T47D (cell line): Measurements from ENCODE around the gene HYAL4.
"Not testable (repeated sequence)": the region's sequence is repeated elsewhere in the genome, so short reads cannot be mapped to it uniquely, and the experiment has no call there.

Experiments
- DNase-seq, 2 experiments: peaks; one replicate each; pipeline versions ENCODE4 v3.0.0 to v3.0.0-alpha.2; 2011 to 2012; ENCODE audit warnings: low read depth in 1 of 2, low spot score in 1 of 2
- JUND ChIP-seq: IDR thresholded peaks from 2 replicates; pipeline ENCODE4 v1.6.1; 2012; ENCODE audit warnings: low read depth
- in situ Hi-C: cut with HindIII; loops from 2 replicates; pipeline ENCODE4 v1.10.0; 2016; ENCODE audit warnings: low sequenced_read_pairs, low pct_unique_long_range_greater_than_20kb

Gene HYAL4

GRCh38 chr7:123821320-123821719 is 23.6 kb upstream of the HYAL4 start:
- no peak for TF ChIP-seq JUND
- DNase-seq: no peak
- in situ Hi-C loops: no loop called here

- no peak for DNase-seq
- no peak for TF ChIP-seq JUND
- in situ Hi-C loops: no loop called here
Observed at GRCh38 chr7:123823898-123824753, 20.8 kb upstream of the HYAL4 start.

- TF ChIP-seq JUND: no peak
- peak; percentile 7 to 85 for DNase-seq
- in situ Hi-C loops: no loop called here
Observed at GRCh38 chr7:123824754-123825067, 20.3 kb upstream of the HYAL4 start.

- no peak for DNase-seq
- in situ Hi-C loops: no loop called here
- no peak for TF ChIP-seq JUND
Observed at GRCh38 chr7:123828805-123829204, 16.2 kb upstream of the HYAL4 start.

- in situ Hi-C loops: no loop called here
- no peak for DNase-seq
- TF ChIP-seq JUND: no peak
Observed at GRCh38 chr7:123836656-123837055, 8.3 kb upstream of the HYAL4 start.

GRCh38 chr7:123839106-123839505 is 5.9 kb upstream of the HYAL4 start:
- DNase-seq, in situ Hi-C loops: not testable (repeated sequence)

- DNase-seq: peak in 1 of 2 experiments; percentile 48
- in situ Hi-C loops: not testable (repeated sequence)
Observed at GRCh38 chr7:123844142-123844541, 827 bp upstream of the HYAL4 start.

- TF ChIP-seq JUND: no peak
- DNase-seq: no peak
- in situ Hi-C loops: no loop called here
Observed at GRCh38 chr7:123845823-123846216, 851 bp downstream of the HYAL4 start.

GRCh38 chr7:123846217-123846891 is 1.4 kb downstream of the HYAL4 start:
- no peak for TF ChIP-seq JUND
- DNase-seq: no peak
- in situ Hi-C loops: no loop called here

GRCh38 chr7:123847868-123848267 is 2.9 kb downstream of the HYAL4 start:
- no peak for TF ChIP-seq JUND
- in situ Hi-C loops: no loop called here
- no peak for DNase-seq

- no peak for DNase-seq
- in situ Hi-C loops: no loop called here
- no peak for TF ChIP-seq JUND
Observed at GRCh38 chr7:123849855-123850254, 4.9 kb downstream of the HYAL4 start.

- DNase-seq, in situ Hi-C loops: not testable (repeated sequence)
Observed at GRCh38 chr7:123851404-123851803, 6.4 kb downstream of the HYAL4 start.

- in situ Hi-C loops, DNase-seq: not testable (repeated sequence)
Observed at GRCh38 chr7:123854291-123854690, 9.3 kb downstream of the HYAL4 start.

- DNase-seq: peak in 1 of 2 experiments; percentile 28
Observed at GRCh38 chr7:123856428-123856827, 11.5 kb downstream of the HYAL4 start.

More at GRCh38 chr7:123856428-123856827, 11.5 kb downstream of the HYAL4 start:
- in situ Hi-C loops: not testable (repeated sequence)
